ENCODE measurements around the gene NXN.

GRCh38 chr17:773467-774312 lies 205.9 kb downstream of the NXN start:
- TF ChIP-seq, protein P1, sequence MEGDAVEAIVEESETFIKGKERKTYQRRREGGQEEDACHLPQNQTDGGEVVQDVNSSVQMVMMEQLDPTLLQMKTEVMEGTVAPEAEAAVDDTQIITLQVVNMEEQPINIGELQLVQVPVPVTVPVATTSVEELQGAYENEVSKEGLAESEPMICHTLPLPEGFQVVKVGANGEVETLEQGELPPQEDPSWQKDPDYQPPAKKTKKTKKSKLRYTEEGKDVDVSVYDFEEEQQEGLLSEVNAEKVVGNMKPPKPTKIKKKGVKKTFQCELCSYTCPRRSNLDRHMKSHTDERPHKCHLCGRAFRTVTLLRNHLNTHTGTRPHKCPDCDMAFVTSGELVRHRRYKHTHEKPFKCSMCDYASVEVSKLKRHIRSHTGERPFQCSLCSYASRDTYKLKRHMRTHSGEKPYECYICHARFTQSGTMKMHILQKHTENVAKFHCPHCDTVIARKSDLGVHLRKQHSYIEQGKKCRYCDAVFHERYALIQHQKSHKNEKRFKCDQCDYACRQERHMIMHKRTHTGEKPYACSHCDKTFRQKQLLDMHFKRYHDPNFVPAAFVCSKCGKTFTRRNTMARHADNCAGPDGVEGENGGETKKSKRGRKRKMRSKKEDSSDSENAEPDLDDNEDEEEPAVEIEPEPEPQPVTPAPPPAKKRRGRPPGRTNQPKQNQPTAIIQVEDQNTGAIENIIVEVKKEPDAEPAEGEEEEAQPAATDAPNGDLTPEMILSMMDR (IDR thresholded peaks at IDR 0.05) = no peak
- TF ChIP-seq POLR2A (IDR thresholded peaks at IDR 0.05) = no peak

All from ovary (tissue), 3 donors.